HepG2 (cell line): ENCODE data around the gene CDNF.

Experiments
- TP53 ChIP-seq: sonication (generic); formaldehyde crosslinking; conservative IDR thresholded peaks from 2 replicates; pipeline ENCODE4 v1.4.0; 2020; ENCODE audit warnings: missing genetic modification reagents
- TF ChIP-seq, protein P1 (sequence below): fragments of 450-650 bp; IDR thresholded peaks from 2 replicates; pipeline ENCODE4 v1.6.1; 2016
- TF ChIP-seq, protein P2 (sequence below): sonication (generic); formaldehyde crosslinking; IDR thresholded peaks from 2 replicates; pipeline ENCODE4 v1.5.0; 2020; ENCODE audit warnings: mild to moderate bottlenecking, missing genetic modification reagents, moderate library complexity

- TF ChIP-seq, protein P1, sequence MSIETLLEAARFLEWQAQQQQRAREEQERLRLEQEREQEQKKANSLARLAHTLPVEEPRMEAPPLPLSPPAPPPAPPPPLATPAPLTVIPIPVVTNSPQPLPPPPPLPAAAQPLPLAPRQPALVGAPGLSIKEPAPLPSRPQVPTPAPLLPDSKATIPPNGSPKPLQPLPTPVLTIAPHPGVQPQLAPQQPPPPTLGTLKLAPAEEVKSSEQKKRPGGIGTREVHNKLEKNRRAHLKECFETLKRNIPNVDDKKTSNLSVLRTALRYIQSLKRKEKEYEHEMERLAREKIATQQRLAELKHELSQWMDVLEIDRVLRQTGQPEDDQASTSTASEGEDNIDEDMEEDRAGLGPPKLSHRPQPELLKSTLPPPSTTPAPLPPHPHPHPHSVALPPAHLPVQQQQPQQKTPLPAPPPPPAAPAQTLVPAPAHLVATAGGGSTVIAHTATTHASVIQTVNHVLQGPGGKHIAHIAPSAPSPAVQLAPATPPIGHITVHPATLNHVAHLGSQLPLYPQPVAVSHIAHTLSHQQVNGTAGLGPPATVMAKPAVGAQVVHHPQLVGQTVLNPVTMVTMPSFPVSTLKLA, result no peak
- no peak for TF ChIP-seq TP53 (CRISPR knock-in tag)
- TF ChIP-seq, protein P2, sequence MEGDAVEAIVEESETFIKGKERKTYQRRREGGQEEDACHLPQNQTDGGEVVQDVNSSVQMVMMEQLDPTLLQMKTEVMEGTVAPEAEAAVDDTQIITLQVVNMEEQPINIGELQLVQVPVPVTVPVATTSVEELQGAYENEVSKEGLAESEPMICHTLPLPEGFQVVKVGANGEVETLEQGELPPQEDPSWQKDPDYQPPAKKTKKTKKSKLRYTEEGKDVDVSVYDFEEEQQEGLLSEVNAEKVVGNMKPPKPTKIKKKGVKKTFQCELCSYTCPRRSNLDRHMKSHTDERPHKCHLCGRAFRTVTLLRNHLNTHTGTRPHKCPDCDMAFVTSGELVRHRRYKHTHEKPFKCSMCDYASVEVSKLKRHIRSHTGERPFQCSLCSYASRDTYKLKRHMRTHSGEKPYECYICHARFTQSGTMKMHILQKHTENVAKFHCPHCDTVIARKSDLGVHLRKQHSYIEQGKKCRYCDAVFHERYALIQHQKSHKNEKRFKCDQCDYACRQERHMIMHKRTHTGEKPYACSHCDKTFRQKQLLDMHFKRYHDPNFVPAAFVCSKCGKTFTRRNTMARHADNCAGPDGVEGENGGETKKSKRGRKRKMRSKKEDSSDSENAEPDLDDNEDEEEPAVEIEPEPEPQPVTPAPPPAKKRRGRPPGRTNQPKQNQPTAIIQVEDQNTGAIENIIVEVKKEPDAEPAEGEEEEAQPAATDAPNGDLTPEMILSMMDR (CRISPR knock-in tag), result no peak
Measured at GRCh38 chr10:14884082-14884481, 46.2 kb upstream of the CDNF start.
